CD4-positive, alpha-beta memory T cell (primary cell): ENCODE results near the gene ERMARD. TPM values are rescaled to one million over a fixed set of nuclear protein-coding genes. Genes with fewer than 3 reads are reported as not detected.

ENCODE experiments used
- CTCF ChIA-PET: fragments of 350-600 bp; sonication (Branson Sonifier 250); formaldehyde crosslinking; loops from one replicate; lab custom pipeline; 2021; ENCODE audit warnings: inconsistent platforms; ENCODE audit not compliant: partially characterized antibody; lab: Charles Lee
- POLR2A ChIA-PET: fragments of 350-600 bp; sonication (Branson Sonifier 250); formaldehyde crosslinking; loops from one replicate; lab custom pipeline; 2021; ENCODE audit not compliant: partially characterized antibody; lab: Charles Lee
- DNase-seq, 5 donors: peaks; one replicate each; pipeline versions ENCODE4 v3.0.0 to v3.0.0-alpha.2; 2020 to 2022; ENCODE audit warnings: mixed read lengths in 1 of 5
- H3K27ac ChIP-seq: one replicate; pipeline ENCODE4 v1.7.0; 2013; ENCODE audit warnings: low read depth, low read length
- H3K27me3 ChIP-seq: 2 replicates; pipeline ENCODE4 v1.7.0; 2013; ENCODE audit warnings: mild to moderate bottlenecking, low read length, moderate library complexity; ENCODE audit not compliant: insufficient read depth
- H3K36me3 ChIP-seq: 2 replicates; pipeline ENCODE4 v1.7.0; 2013; ENCODE audit warnings: mild to moderate bottlenecking, low read length, moderate library complexity; ENCODE audit not compliant: insufficient read depth
- H3K4me1 ChIP-seq: 2 replicates; pipeline ENCODE4 v1.7.0; 2013; ENCODE audit warnings: mild to moderate bottlenecking, low read length, moderate library complexity; ENCODE audit not compliant: insufficient read depth
- H3K4me3 ChIP-seq, 2 donors: one replicate each; pipeline ENCODE4 v1.7.0; 2013; ENCODE audit warnings: low read length in 2 of 2, mild to moderate bottlenecking in 1 of 2
- H3K9me3 ChIP-seq, 2 donors: one replicate each; pipeline ENCODE4 v1.7.0; 2013; ENCODE audit warnings: low read length in 2 of 2, control low read depth in 1 of 2; ENCODE audit not compliant: control insufficient read depth in 1 of 2
- H3K27ac Mint-ChIP-seq, 7 donors: one replicate each; pipeline ENCODE4 v1.8.0; 2020 to 2021; ENCODE audit warnings: mixed read lengths in 7 of 7, mild to moderate bottlenecking in 6 of 7, inconsistent platforms in 3 of 7, moderate library complexity in 3 of 7
- H3K27me3 Mint-ChIP-seq, 2 donors: one replicate each; pipeline ENCODE4 v1.8.0; 2020 to 2021; ENCODE audit warnings: mixed read lengths in 2 of 2
- H3K36me3 Mint-ChIP-seq, 2 donors: one replicate each; pipeline ENCODE4 v1.8.0; 2020 to 2021; ENCODE audit warnings: mixed read lengths in 2 of 2, inconsistent platforms in 1 of 2, mild to moderate bottlenecking in 1 of 2
- H3K4me1 Mint-ChIP-seq, 4 donors: one replicate each; pipeline ENCODE4 v1.8.0; 2020 to 2021; ENCODE audit warnings: mixed read lengths in 4 of 4, mild to moderate bottlenecking in 1 of 4
- H3K4me3 Mint-ChIP-seq, 8 donors: one replicate each; pipeline ENCODE4 v1.8.0; 2020 to 2021; ENCODE audit warnings: mixed read lengths in 8 of 8, mild to moderate bottlenecking in 7 of 8, moderate library complexity in 6 of 8, inconsistent platforms in 3 of 8
- H3K9me3 Mint-ChIP-seq, 8 donors: one replicate each; pipeline ENCODE4 v1.8.0; 2020 to 2021; ENCODE audit warnings: mixed read lengths in 8 of 8, mild to moderate bottlenecking in 5 of 8, inconsistent platforms in 3 of 8, moderate library complexity in 1 of 8
- intact Hi-C: fragments of 100-400 bp; cut with micrococcal nuclease; formaldehyde crosslinking; loops from one replicate; pipeline ENCODE4 v1.15.1; 2023
- polyA plus RNA-seq, 2 donors: library from polyadenylated mRNA; unstranded; fragments of 300-500 nt; fragmentation: Illumina TruSeq; gene quantifications; one replicate each; pipeline ENCODE4 v1.2.3, GENCODE V29; 2021
- total RNA-seq, 2 experiments: library from RNA; stranded (reverse); gene quantifications; one replicate each; pipeline ENCODE4 v1.2.3, GENCODE V29; 2021

ERMARD gene
- total and polyA plus RNA-seq, 4 experiments from 2014 or later = 11.0 to 41.4 (median 22.6) TPM

DNA sequence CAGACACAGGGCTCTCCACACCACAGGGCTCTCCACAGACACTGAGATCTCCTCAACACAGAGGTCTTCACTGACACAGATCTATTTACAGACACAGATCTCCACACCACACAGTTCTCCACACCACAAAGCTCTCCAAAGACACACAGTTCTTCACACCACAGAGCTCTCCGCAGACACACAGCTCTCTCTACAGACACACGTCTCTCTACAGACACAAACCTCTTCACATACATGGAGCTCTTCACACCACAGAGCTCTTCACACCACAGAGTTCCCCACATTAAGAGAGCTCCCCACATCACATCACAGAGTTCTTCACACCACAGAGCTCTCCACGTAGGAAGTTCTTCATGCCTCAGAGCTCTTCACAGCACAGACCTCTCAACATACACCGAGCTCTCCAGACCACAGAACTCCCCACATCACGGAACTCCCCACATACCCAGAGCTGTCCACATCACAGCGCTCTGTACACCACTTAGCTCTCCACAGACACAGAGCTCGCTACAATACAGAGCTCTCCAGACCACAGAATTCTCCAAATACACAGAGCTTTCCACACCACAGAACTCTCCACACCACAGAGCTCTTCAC, 53.9 kb downstream of the ERMARD start:
- CTCF ChIA-PET = interaction anchor here (1.2 to 5.7 kb wide), 5 partner anchors 10 to 724 kb away, joined by 3 to 65 read pairs (median 12); no protein-coding TSS in a partner anchor
- Mint-ChIP-seq H3K9me3 (peaks cover 0 to 4% (median 0%) of the 10 kb centered on the region in 8 donors), H3K27me3 (peaks cover 22 to 25% of the 10 kb centered on the region in 2 donors), H3K36me3 (no peaks in the 10 kb centered on the region), H3K27ac (peak overlapping the region in 1 of 7 donors; percentile 7), H3K4me3 (peak overlapping the region in 3 of 8 donors; percentile 0 to 17 (median 2)), H3K4me1 (peaks cover 49 to 59% (median 52%) of the 10 kb centered on the region in 4 donors)
- POLR2A ChIA-PET = no interaction called here
- Histone ChIP-seq H3K4me3 (no peak overlapping the region), H3K36me3 (no peaks in the 10 kb centered on the region), H3K27ac (no peak overlapping the region), H3K4me1 (peaks cover 45% of the 10 kb centered on the region), H3K9me3 (no peaks in the 10 kb centered on the region), H3K27me3 (no peaks in the 10 kb centered on the region)
- intact Hi-C loops = no loop called here
- DNase-seq = no peak

DNA sequence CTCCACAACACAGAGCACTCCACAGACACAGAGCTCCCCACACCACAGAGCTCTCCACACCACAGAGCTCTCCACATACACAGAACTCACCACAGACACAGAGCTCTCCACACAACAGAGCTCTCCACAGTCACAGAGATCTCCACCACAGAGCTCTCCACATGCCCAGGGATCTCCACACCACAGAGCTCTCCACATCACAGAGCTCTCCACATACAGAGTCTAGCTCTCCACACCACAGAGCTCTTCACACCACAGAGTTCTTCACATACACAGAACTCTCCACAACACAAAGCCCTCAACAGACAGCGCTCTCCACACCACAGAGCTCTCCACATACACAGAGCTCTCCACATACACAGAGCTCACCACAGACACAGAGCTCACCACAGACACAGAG, 55.3 kb downstream of the ERMARD start:
- no peak overlapping the region for H3K4me3 ChIP-seq
- ChIA-PET POLR2A (no interaction called here), CTCF (interaction anchor here (1.5 to 5.7 kb wide), 3 partner anchors 18 to 723 kb away, joined by 7 to 65 read pairs (median 9); no protein-coding TSS in a partner anchor)
- Mint-ChIP-seq H3K9me3 (peaks cover 0 to 4% (median 0%) of the 10 kb centered on the region in 8 donors), H3K4me1 (peaks cover 49 to 63% (median 52%) of the 10 kb centered on the region in 4 donors), H3K4me3 (peak overlapping the region in 4 of 8 donors; percentile 7 to 60 (median 24)), H3K36me3 (no peaks in the 10 kb centered on the region), H3K27ac (peak overlapping the region in 5 of 7 donors; percentile 11 to 87 (median 62)), H3K27me3 (peaks cover 22 to 25% of the 10 kb centered on the region in 2 donors)
- H3K4me1 ChIP-seq = peaks cover 45% of the 10 kb centered on the region
- H3K27ac ChIP-seq = no peak overlapping the region
- DNase-seq = peak in 3 of 5 donors; percentile 20 to 31 (median 27)
- intact Hi-C loops = no loop called here
- H3K27me3 ChIP-seq = no peaks in the 10 kb centered on the region
- no peaks in the 10 kb centered on the region for H3K9me3 ChIP-seq
- H3K36me3 ChIP-seq = no peaks in the 10 kb centered on the region

DNA sequence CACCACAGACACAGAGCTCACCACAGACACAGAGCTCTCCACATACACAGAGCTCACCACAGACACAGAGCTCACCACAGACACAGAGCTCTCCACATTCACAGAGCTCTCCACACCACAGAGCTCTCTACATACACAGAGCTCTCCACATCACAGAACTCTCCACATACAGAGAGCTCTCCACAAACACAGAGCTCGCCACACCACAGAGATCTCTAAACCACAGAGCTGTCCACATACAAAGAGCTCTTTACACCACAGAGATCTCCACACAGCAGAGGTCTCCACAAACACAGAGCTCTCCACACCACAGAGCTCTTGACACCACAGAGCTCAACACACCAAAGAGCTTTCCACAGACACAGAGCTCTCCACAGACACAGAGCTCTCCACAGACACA, 55.8 kb downstream of the ERMARD start:
- Mint-ChIP-seq H3K9me3 (peaks cover 0 to 4% (median 0%) of the 10 kb centered on the region in 8 donors), H3K36me3 (no peaks in the 10 kb centered on the region), H3K4me3 (peak overlapping the region in 1 of 8 donors; percentile 24), H3K27ac (peak overlapping the region in 5 of 7 donors; percentile 15 to 62 (median 21)), H3K27me3 (peaks cover 22 to 25% of the 10 kb centered on the region in 2 donors), H3K4me1 (peaks cover 49 to 63% (median 52%) of the 10 kb centered on the region in 4 donors)
- Histone ChIP-seq H3K27ac (no peak overlapping the region), H3K27me3 (no peaks in the 10 kb centered on the region), H3K4me1 (peaks cover 45% of the 10 kb centered on the region), H3K4me3 (no peak overlapping the region), H3K36me3 (no peaks in the 10 kb centered on the region), H3K9me3 (no peaks in the 10 kb centered on the region)
- intact Hi-C loops = no loop called here
- peak in 3 of 5 donors; percentile 11 to 24 (median 23) for DNase-seq
- CTCF ChIA-PET = interaction anchor here (1.5 to 5.7 kb wide), 3 partner anchors 18 to 723 kb away, joined by 7 to 65 read pairs (median 9); no protein-coding TSS in a partner anchor
- POLR2A ChIA-PET = no interaction called here

- Mint-ChIP-seq H3K36me3 (no peaks in the 10 kb centered on the region), H3K27me3 (peaks cover 22 to 25% of the 10 kb centered on the region in 2 donors), H3K27ac (peak overlapping the region in 3 of 7 donors; percentile 15 to 53 (median 18)), H3K4me1 (peaks cover 47 to 59% (median 49%) of the 10 kb centered on the region in 4 donors), H3K4me3 (peak overlapping the region in 1 of 8 donors; percentile 7), H3K9me3 (peaks cover 0 to 4% (median 0%) of the 10 kb centered on the region in 8 donors)
- CTCF ChIA-PET = interaction anchor here (1.5 to 5.7 kb wide), 2 partner anchors 19 to 24 kb away, joined by 7 to 65 read pairs; no protein-coding TSS in a partner anchor
- DNase-seq = no peak
- Histone ChIP-seq H3K4me1 (peaks cover 43% of the 10 kb centered on the region), H3K27ac (no peak overlapping the region), H3K4me3 (no peak overlapping the region), H3K9me3 (no peaks in the 10 kb centered on the region), H3K36me3 (no peaks in the 10 kb centered on the region), H3K27me3 (no peaks in the 10 kb centered on the region)
- intact Hi-C loops = no loop called here
- POLR2A ChIA-PET = no interaction called here
These were observed 56.5 kb downstream of the ERMARD start for GRCh38 chr6:169807699-169808607.

GRCh38 chr6:169808608-169808967, 57.2 kb downstream of the ERMARD start:
- ChIA-PET POLR2A (no interaction called here), CTCF (no interaction called here)
- DNase-seq = no peak
- Histone ChIP-seq H3K27ac (no peak overlapping the region), H3K27me3 (no peaks in the 10 kb centered on the region), H3K36me3 (no peaks in the 10 kb centered on the region), H3K4me3 (no peak overlapping the region), H3K4me1 (peaks cover 37% of the 10 kb centered on the region), H3K9me3 (no peaks in the 10 kb centered on the region)
- Mint-ChIP-seq H3K36me3 (no peaks in the 10 kb centered on the region), H3K9me3 (peaks cover 0 to 4% (median 0%) of the 10 kb centered on the region in 8 donors), H3K4me1 (peaks cover 40 to 53% (median 43%) of the 10 kb centered on the region in 4 donors), H3K4me3 (no peak overlapping the region), H3K27me3 (peaks cover 20 to 23% of the 10 kb centered on the region in 2 donors), H3K27ac (no peak overlapping the region)
- intact Hi-C loops = no loop called here

GRCh38 chr6:169809386-169809785, 58.0 kb downstream of the ERMARD start:
- Mint-ChIP-seq H3K4me3 (no peak overlapping the region), H3K4me1 (peaks cover 32 to 45% (median 35%) of the 10 kb centered on the region in 4 donors)
- intact Hi-C loops = no loop called here

More at GRCh38 chr6:169809386-169809785, 58.0 kb downstream of the ERMARD start:
- no peak overlapping the region for H3K4me3 ChIP-seq
- H3K4me1 ChIP-seq = peaks cover 29% of the 10 kb centered on the region
- peaks cover 14 to 17% of the 10 kb centered on the region in 2 donors for H3K27me3 Mint-ChIP-seq
- H3K9me3 ChIP-seq = no peaks in the 10 kb centered on the region
- no peak overlapping the region for H3K27ac Mint-ChIP-seq
- no peaks in the 10 kb centered on the region for H3K36me3 ChIP-seq
- POLR2A ChIA-PET = no interaction called here
- no peak overlapping the region for H3K27ac ChIP-seq
- H3K27me3 ChIP-seq = no peaks in the 10 kb centered on the region
- peaks cover 0 to 4% (median 0%) of the 10 kb centered on the region in 8 donors for H3K9me3 Mint-ChIP-seq
- H3K36me3 Mint-ChIP-seq = no peaks in the 10 kb centered on the region
- no peak for DNase-seq
- CTCF ChIA-PET = interaction anchor here (0.9 to 1.4 kb wide), 2 partner anchors 19 to 22 kb away, joined by 4 to 5 read pairs; no protein-coding TSS in a partner anchor
